HepG2 (cell line): Measurements from ENCODE around the gene MACROD2. TPM values are rescaled to one million over a fixed set of nuclear protein-coding genes. Genes with fewer than 3 reads are reported as not detected.

Experiments used
- ATAC-seq: fragments of 200-7000 bp; cut with Tn5 transposase; 3 replicates; pipeline ENCODE4 v1.9.1; 2020; ENCODE audit warnings: mild to moderate bottlenecking, moderate library complexity
- BruUV-seq: library from RNA; stranded (reverse); fragments of 400-500 nt; replicated peaks from 2 replicates; lab custom pipeline; 2021; lab: Mats Ljungman, UMichigan
- CTCF ChIA-PET: fragments of 300-600 bp; formaldehyde crosslinking; extraction: SDS; loops from one replicate; lab custom pipeline; 2021; ENCODE audit warnings: low total read pairs, inconsistent platforms, low intra/inter-chr PET ratio; lab: Yijun Ruan, JAX
- POLR2A ChIA-PET: fragments of 350-600 bp; sonication (Branson Sonifier 250); formaldehyde crosslinking; loops from one replicate; lab custom pipeline; 2020; ENCODE audit warnings: antibody characterized with exemption, inconsistent platforms; lab: Yijun Ruan, JAX
- DNase-seq: peaks from one replicate; pipeline ENCODE4 v3.0.0-alpha.2; 2015; ENCODE audit warnings: low spot score
- FAIRE-seq: peaks from 3 replicates; lab custom pipeline; 2011; peaks lifted over from hg19 to GRCh38; lab: Jason Lieb, UNC
- H2AFZ ChIP-seq: one replicate; pipeline ENCODE4 v1.6.1; 2011; ENCODE audit warnings: low read length, inconsistent platforms
- H3K27ac ChIP-seq: fragments of 300-600 bp; 3 replicates; pipeline ENCODE4 v1.8.0; 2011; ENCODE audit warnings: mixed run types, mild to moderate bottlenecking, mixed read lengths, low read length, inconsistent platforms; ENCODE audit not compliant: insufficient read depth; ENCODE audit errors: extremely low read length
- H3K27me3 ChIP-seq, 2 experiments: fragments of 200-600 bp in 1 of 2; 2 replicates in 1 of 2; 3 replicates in 1 of 2; pipeline versions ENCODE4 v1.6.0 to v1.8.0; 2011; ENCODE audit warnings: low read length in 2 of 2, mild to moderate bottlenecking in 2 of 2, moderate library complexity in 2 of 2, inconsistent platforms in 1 of 2; ENCODE audit not compliant: insufficient read depth in 2 of 2, control insufficient read depth in 1 of 2
- H3K36me3 ChIP-seq, 2 experiments: fragments of 200-600 bp in 1 of 2; replicated peaks in 1 of 2; 2 replicates in 1 of 2; 3 replicates in 1 of 2; pipeline versions ENCODE4 v1.5.1 to v1.8.0; 2011; ENCODE audit warnings: low read length in 2 of 2, inconsistent platforms in 1 of 2; ENCODE audit not compliant: insufficient read depth in 2 of 2, control insufficient read depth in 1 of 2
- H3K4me1 ChIP-seq: 2 replicates; pipeline ENCODE4 v1.5.1; 2012; ENCODE audit warnings: low read length, inconsistent platforms; ENCODE audit not compliant: insufficient read depth
- H3K4me2 ChIP-seq: 2 replicates; pipeline ENCODE4 v1.6.0; 2011; ENCODE audit warnings: low read depth, low read length, inconsistent platforms
- H3K4me3 ChIP-seq, 3 experiments: fragments of 200-600 bp in 1 of 3; sonication (generic), shearing (Covaris generic) in 1 of 3; replicated peaks in 1 of 3; 2 replicates each; pipeline ENCODE4 v1.5.1; 2011 to 2016; ENCODE audit warnings: low read length in 3 of 3, inconsistent platforms in 2 of 3, low read depth in 2 of 3, mild to moderate bottlenecking in 2 of 3, control low read depth in 1 of 3, mixed read lengths in 1 of 3; ENCODE audit not compliant: insufficient read depth in 1 of 3
- H3K79me2 ChIP-seq: one replicate; pipeline ENCODE4 v1.6.1; 2011; ENCODE audit warnings: low read length, inconsistent platforms; ENCODE audit not compliant: insufficient read depth
- H3K9ac ChIP-seq: 2 replicates; pipeline ENCODE4 v1.6.0; 2011; ENCODE audit warnings: mild to moderate bottlenecking, low read depth, low read length, inconsistent platforms; ENCODE audit not compliant: insufficient read depth
- H3K9me3 ChIP-seq: 2 replicates; pipeline ENCODE4 v1.5.1; 2012; ENCODE audit warnings: mild to moderate bottlenecking, low read length
- H4K20me1 ChIP-seq: 2 replicates; pipeline ENCODE4 v1.6.0; 2011; ENCODE audit warnings: inconsistent platforms, mild to moderate bottlenecking, low read length, moderate library complexity; ENCODE audit not compliant: insufficient read depth
- CHD4 ChIP-seq: fragments of 200-600 bp; sonication (generic); IDR thresholded peaks from 2 replicates; pipeline ENCODE4 v1.7.0; 2017; ENCODE audit warnings: mild to moderate bottlenecking, low read length, borderline replicate concordance
- ESRRA ChIP-seq: sonication (generic); formaldehyde crosslinking; IDR thresholded peaks from 2 replicates; pipeline ENCODE4 v1.5.1; 2020; ENCODE audit warnings: mild to moderate bottlenecking, low read depth, missing genetic modification reagents
- HNRNPK ChIP-seq: fragments of 200-400 bp; formaldehyde crosslinking; IDR thresholded peaks from 2 replicates; pipeline ENCODE4 v1.6.1; 2018; ENCODE audit warnings: low read length, low read depth, moderate library complexity, mild to moderate bottlenecking; ENCODE audit not compliant: poor library complexity, severe bottlenecking
- KLF16 ChIP-seq, 2 experiments: sonication (generic) in 1 of 2; formaldehyde crosslinking in 1 of 2; IDR thresholded peaks; 2 replicates each; pipeline versions ENCODE4 v1.6.1 to v1.8.0; 2016 to 2023; ENCODE audit warnings: missing genetic modification reagents in 2 of 2, missing compliant biosample characterization in 1 of 2
- MIER3 ChIP-seq: IDR thresholded peaks from 2 replicates; pipeline ENCODE4 v1.6.1; 2016; ENCODE audit warnings: missing compliant biosample characterization, borderline replicate concordance
- RORA ChIP-seq: sonication (generic); formaldehyde crosslinking; IDR thresholded peaks from 2 replicates; pipeline ENCODE4 v1.5.0; 2020; ENCODE audit warnings: mild to moderate bottlenecking, missing genetic modification reagents, moderate library complexity
- STAG1 ChIP-seq: sonication (generic); formaldehyde crosslinking; IDR thresholded peaks from 2 replicates; pipeline ENCODE4 v1.4.0; 2020; ENCODE audit warnings: missing genetic modification reagents
- ZSCAN22 ChIP-seq: sonication (generic); formaldehyde crosslinking; IDR thresholded peaks from 2 replicates; pipeline ENCODE4 v1.4.0; 2020; ENCODE audit warnings: mild to moderate bottlenecking, missing genetic modification reagents
- WGBS: methylation state at CpG from one replicate; pipeline ENCODE4 v1.1.6; 2017; ENCODE audit warnings: low lambda C conversion rate; 5-methylcytosine and 5-hydroxymethylcytosine counted together
- in situ Hi-C: cut with HindIII; loops from 2 replicates; pipeline ENCODE4 v1.10.0; 2017; ENCODE audit warnings: low pct_unique_long_range_greater_than_20kb; ENCODE audit not compliant: extremely low pct_ligation_motif_present
- intact Hi-C: fragments of 100-400 bp; cut with micrococcal nuclease; formaldehyde crosslinking; loops from one replicate; pipeline ENCODE4 v1.10.0; 2022; ENCODE audit not compliant: unreplicated experiment
- polyA plus RNA-seq, 8 experiments: library from polyadenylated mRNA; depleted of rRNA in 3 of 8; stranded (reverse) in 7 of 8; unstranded in 1 of 8; fragments of >200 nt; fragmentation: Illumina TruSeq in 4 of 8; extraction: Trizol in 4 of 8; gene quantifications; 2 replicates each; pipeline versions ENCODE4 v1.2.1 to v1.2.3, GENCODE V29; 2011 to 2016; ENCODE audit warnings: low read depth in 4 of 8, missing spikeins in 1 of 8, mixed read lengths in 1 of 8; ENCODE audit not compliant: insufficient read depth in 1 of 8
- total RNA-seq, 5 experiments: library from RNA; depleted of rRNA; stranded (reverse); fragments of >200 nt; fragmentation: Illumina TruSeq; extraction: Trizol; gene quantifications; 2 replicates each; pipeline ENCODE4 v1.2.3, GENCODE V29; 2016; ENCODE audit warnings: low read depth in 1 of 5
- TF ChIP-seq, protein P1 (sequence below): sonication (generic); formaldehyde crosslinking; IDR thresholded peaks from 2 replicates; pipeline ENCODE4 v1.5.0; 2020; ENCODE audit warnings: missing genetic modification reagents, mild to moderate bottlenecking, borderline replicate concordance
- TF ChIP-seq, protein P2 (sequence below): sonication (generic); formaldehyde crosslinking; IDR thresholded peaks from 2 replicates; pipeline ENCODE4 v1.5.0; 2020; ENCODE audit warnings: mild to moderate bottlenecking, missing genetic modification reagents, moderate library complexity
- TF ChIP-seq, protein P3 (sequence below): sonication (generic); formaldehyde crosslinking; IDR thresholded peaks from 2 replicates; pipeline ENCODE4 v1.8.0; 2022; ENCODE audit warnings: mild to moderate bottlenecking, missing genetic modification reagents, borderline replicate concordance
- TF ChIP-seq, protein P4 (sequence below): sonication (generic); formaldehyde crosslinking; IDR thresholded peaks from 2 replicates; pipeline ENCODE4 v1.5.0; 2020; ENCODE audit warnings: mild to moderate bottlenecking, missing genetic modification reagents
- TF ChIP-seq, protein P5 (sequence below): sonication (generic); formaldehyde crosslinking; IDR thresholded peaks from 2 replicates; pipeline ENCODE4 v1.4.0; 2020; ENCODE audit warnings: missing genetic modification reagents

MACROD2 gene
- total and polyA plus RNA-seq, 2 of the 13 experiments (the other 11 are each of a cell fraction or from before 2014, with no cell fraction given), result 0.13 to 0.51 TPM

DNA sequence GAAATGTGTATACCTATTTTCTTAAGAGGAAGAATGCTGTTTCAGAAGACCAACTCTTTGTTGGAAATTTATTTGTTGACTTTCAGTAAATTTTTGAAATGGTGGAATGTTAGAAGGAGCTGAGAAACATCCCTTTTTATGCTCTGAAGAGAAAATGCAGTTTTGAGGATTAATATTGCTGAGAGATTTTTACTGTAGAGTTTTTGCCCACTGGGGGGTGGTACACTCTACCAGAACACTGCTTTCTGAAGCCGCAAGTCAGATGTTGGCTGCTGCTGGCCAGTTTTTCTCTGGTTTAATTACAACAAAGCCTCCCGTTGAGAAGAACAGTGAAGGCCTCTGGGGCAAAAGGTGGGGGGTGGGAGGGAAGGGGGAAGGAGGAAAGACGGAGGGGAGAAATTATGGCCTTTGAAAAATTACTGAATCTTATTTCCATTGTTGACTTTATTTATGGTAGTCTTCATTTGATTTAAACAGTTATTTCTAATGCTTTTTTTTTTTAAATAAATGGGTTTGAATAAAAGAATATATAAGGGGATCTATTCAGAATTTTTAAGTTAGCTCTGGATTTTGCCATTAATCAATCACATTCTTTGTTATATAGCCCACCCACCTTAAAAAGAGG, 339.1 kb downstream of the MACROD2 start:
- DNase-seq (peak; percentile 48), FAIRE-seq (no peak), ATAC-seq (peak; percentile 28)
- H3K4me1 ChIP-seq, result peaks cover 17% of the 10 kb centered on the region; the same call in 1 of the 2 replicates
- intact Hi-C loops (loop anchor here (2.0 to 10.0 kb wide), 2 partner anchors 192 to 730 kb away; no protein-coding TSS in a partner anchor), in situ Hi-C loops (loop anchor here (10.0 kb wide), 2 partner anchors 610 to 910 kb away; no protein-coding TSS in a partner anchor)
- POLR2A ChIA-PET, result no interaction called here
- H3K9me3 ChIP-seq, result no peaks in the 10 kb centered on the region
- H3K4me2 ChIP-seq, result peak overlapping the region; percentile 46
- 1% methylated on average over 3 of the region's 3 CpGs for WGBS
- no peaks in the 10 kb centered on the region for H4K20me1 ChIP-seq
- BruUV-seq, result no TSS peak
- H3K4me3 ChIP-seq, result no peak overlapping the region; a peak in 1 of 6 replicates
- no peaks in the 10 kb centered on the region; a peak in 1 of 5 replicates for H3K27me3 ChIP-seq
- H3K36me3 ChIP-seq, result no peaks in the 10 kb centered on the region
- no peaks in the 10 kb centered on the region for H3K79me2 ChIP-seq
- no peak overlapping the region for H2AFZ ChIP-seq
- H3K9ac ChIP-seq, result no peak overlapping the region
- no peak overlapping the region for H3K27ac ChIP-seq
- CTCF ChIA-PET, result no interaction called here
- TF ChIP-seq MIER3 (CRISPR knock-in tag) (no peak), ESRRA (CRISPR knock-in tag) (no peak), CHD4 (no peak), KLF16 (CRISPR knock-in tag; IDR thresholded peaks at IDR 0.05) (0 out of 4 replicates have a peak, but pooled peaks of 1 of the 2 experiments have one; percentile 11), STAG1 (CRISPR knock-in tag) (peak; percentile 83), RORA (no peak), ZSCAN22 (no peak), HNRNPK (peak; percentile 91)
- TF ChIP-seq, protein P1, sequence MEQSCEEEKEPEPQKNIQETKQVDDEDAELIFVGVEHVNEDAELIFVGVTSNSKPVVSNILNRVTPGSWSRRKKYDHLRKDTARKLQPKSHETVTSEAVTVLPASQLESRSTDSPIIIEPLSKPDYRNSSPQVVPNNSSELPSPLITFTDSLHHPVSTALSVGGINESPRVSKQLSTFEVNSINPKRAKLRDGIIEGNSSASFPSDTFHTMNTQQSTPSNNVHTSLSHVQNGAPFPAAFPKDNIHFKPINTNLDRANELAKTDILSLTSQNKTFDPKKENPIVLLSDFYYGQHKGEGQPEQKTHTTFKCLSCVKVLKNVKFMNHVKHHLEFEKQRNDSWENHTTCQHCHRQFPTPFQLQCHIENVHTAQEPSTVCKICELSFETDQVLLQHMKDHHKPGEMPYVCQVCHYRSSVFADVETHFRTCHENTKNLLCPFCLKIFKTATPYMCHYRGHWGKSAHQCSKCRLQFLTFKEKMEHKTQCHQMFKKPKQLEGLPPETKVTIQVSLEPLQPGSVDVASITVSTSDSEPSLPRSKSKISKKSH, result no peak
- TF ChIP-seq, protein P2, sequence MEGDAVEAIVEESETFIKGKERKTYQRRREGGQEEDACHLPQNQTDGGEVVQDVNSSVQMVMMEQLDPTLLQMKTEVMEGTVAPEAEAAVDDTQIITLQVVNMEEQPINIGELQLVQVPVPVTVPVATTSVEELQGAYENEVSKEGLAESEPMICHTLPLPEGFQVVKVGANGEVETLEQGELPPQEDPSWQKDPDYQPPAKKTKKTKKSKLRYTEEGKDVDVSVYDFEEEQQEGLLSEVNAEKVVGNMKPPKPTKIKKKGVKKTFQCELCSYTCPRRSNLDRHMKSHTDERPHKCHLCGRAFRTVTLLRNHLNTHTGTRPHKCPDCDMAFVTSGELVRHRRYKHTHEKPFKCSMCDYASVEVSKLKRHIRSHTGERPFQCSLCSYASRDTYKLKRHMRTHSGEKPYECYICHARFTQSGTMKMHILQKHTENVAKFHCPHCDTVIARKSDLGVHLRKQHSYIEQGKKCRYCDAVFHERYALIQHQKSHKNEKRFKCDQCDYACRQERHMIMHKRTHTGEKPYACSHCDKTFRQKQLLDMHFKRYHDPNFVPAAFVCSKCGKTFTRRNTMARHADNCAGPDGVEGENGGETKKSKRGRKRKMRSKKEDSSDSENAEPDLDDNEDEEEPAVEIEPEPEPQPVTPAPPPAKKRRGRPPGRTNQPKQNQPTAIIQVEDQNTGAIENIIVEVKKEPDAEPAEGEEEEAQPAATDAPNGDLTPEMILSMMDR (CRISPR knock-in tag), result peak; percentile 62
- TF ChIP-seq, protein P3, sequence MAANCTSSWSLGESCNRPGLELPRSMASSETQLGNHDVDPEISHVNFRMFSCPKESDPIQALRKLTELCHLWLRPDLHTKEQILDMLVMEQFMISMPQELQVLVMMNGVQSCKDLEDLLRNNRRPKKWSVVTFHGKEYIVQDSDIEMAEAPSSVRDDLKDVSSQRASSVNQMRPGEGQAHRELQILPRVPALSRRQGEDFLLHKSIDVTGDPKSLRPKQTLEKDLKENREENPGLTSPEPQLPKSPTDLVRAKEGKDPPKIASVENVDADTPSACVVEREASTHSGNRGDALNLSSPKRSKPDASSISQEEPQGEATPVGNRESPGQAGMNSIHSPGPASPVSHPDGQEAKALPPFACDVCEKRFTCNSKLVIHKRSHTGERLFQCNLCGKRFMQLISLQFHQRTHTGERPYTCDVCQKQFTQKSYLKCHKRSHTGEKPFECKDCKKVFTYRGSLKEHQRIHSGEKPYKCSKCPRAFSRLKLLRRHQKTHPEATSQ, result no peak
- TF ChIP-seq, protein P4, sequence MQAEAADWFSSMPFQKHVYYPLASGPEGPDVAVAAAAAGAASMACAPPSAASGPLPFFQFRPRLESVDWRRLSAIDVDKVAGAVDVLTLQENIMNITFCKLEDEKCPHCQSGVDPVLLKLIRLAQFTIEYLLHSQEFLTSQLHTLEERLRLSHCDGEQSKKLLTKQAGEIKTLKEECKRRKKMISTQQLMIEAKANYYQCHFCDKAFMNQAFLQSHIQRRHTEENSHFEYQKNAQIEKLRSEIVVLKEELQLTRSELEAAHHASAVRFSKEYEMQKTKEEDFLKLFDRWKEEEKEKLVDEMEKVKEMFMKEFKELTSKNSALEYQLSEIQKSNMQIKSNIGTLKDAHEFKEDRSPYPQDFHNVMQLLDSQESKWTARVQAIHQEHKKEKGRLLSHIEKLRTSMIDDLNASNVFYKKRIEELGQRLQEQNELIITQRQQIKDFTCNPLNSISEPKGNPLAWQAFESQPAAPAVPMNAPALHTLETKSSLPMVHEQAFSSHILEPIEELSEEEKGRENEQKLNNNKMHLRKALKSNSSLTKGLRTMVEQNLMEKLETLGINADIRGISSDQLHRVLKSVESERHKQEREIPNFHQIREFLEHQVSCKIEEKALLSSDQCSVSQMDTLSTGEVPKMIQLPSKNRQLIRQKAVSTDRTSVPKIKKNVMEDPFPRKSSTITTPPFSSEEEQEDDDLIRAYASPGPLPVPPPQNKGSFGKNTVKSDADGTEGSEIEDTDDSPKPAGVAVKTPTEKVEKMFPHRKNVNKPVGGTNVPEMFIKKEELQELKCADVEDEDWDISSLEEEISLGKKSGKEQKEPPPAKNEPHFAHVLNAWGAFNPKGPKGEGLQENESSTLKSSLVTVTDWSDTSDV (CRISPR knock-in tag), result no peak
- TF ChIP-seq, protein P5, sequence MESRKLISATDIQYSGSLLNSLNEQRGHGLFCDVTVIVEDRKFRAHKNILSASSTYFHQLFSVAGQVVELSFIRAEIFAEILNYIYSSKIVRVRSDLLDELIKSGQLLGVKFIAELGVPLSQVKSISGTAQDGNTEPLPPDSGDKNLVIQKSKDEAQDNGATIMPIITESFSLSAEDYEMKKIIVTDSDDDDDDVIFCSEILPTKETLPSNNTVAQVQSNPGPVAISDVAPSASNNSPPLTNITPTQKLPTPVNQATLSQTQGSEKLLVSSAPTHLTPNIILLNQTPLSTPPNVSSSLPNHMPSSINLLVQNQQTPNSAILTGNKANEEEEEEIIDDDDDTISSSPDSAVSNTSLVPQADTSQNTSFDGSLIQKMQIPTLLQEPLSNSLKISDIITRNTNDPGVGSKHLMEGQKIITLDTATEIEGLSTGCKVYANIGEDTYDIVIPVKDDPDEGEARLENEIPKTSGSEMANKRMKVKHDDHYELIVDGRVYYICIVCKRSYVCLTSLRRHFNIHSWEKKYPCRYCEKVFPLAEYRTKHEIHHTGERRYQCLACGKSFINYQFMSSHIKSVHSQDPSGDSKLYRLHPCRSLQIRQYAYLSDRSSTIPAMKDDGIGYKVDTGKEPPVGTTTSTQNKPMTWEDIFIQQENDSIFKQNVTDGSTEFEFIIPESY, result no peak
